SK-N-SH (cell line): ENCODE measurements around the gene DENND2A. TPM values are rescaled to one million over a fixed set of nuclear protein-coding genes. Genes with fewer than 3 reads are reported as not detected.

ENCODE experiments used
- CTCF ChIA-PET: fragments of 300-600, 350-600 bp; formaldehyde crosslinking; extraction: SDS; loops from one replicate; lab custom pipeline; 2021; lab: Yijun Ruan, JAX
- POLR2A ChIA-PET: fragments of 350-600 bp; sonication (Branson Sonifier 250); formaldehyde crosslinking; extraction: SDS; loops from one replicate; lab custom pipeline; 2020; ENCODE audit warnings: antibody characterized with exemption, inconsistent platforms; lab: Yijun Ruan, JAX
- DNase-seq: peaks from one replicate; pipeline ENCODE4 v3.0.0; 2012
- H2AFZ ChIP-seq: fragments of 200-600 bp; sonication (generic); 2 replicates; pipeline ENCODE4 v1.8.1; 2016; ENCODE audit warnings: antibody characterized with exemption, mild to moderate bottlenecking, low read depth
- H3F3A ChIP-seq: fragments of 200-600 bp; sonication (generic); replicated peaks from 2 replicates; pipeline ENCODE3; 2016; ENCODE audit warnings: antibody characterized with exemption, mild to moderate bottlenecking; ENCODE audit not compliant: insufficient read depth
- H3K27ac ChIP-seq, 2 experiments: fragments of 200-500 bp in 1 of 2; fragments of 200-600 bp in 1 of 2; sonication (Bioruptor generic) in 1 of 2; sonication (generic), shearing (Covaris generic) in 1 of 2; 2 replicates each; pipeline versions ENCODE4 v1.5.1 to v1.6.1; 2014 to 2016; ENCODE audit warnings: low read depth in 2 of 2, inconsistent platforms in 1 of 2, low read length in 1 of 2, mild to moderate bottlenecking in 1 of 2, mixed read lengths in 1 of 2
- H3K27me3 ChIP-seq: fragments of 200-600 bp; sonication (generic), shearing (Covaris generic); 2 replicates; pipeline ENCODE4 v1.6.1; 2016; ENCODE audit warnings: mixed run types; ENCODE audit not compliant: insufficient read depth
- H3K36me3 ChIP-seq, 2 experiments: fragments of 200-500 bp in 1 of 2; fragments of 200-600 bp in 1 of 2; sonication (Bioruptor generic) in 1 of 2; sonication (generic) in 1 of 2; replicated peaks in 1 of 2; 2 replicates each; pipeline versions ENCODE3 to v1.5.1; 2014 to 2016; ENCODE audit warnings: low read length in 1 of 2, mild to moderate bottlenecking in 1 of 2; ENCODE audit not compliant: insufficient read depth in 2 of 2, control insufficient read depth in 1 of 2
- H3K4me1 ChIP-seq, 2 experiments: fragments of 200-500 bp in 1 of 2; fragments of 200-600 bp in 1 of 2; sonication (Bioruptor generic) in 1 of 2; sonication (generic), shearing (Covaris generic) in 1 of 2; 2 replicates each; pipeline versions ENCODE4 v1.5.1 to v1.6.1; 2014 to 2016; ENCODE audit warnings: low read depth in 1 of 2, low read length in 1 of 2, mixed run types in 1 of 2; ENCODE audit not compliant: insufficient read depth in 2 of 2, control insufficient read depth in 1 of 2
- H3K4me2 ChIP-seq: fragments of 200-600 bp; sonication (generic), shearing (Covaris generic); 2 replicates; pipeline ENCODE4 v1.6.1; 2017; ENCODE audit warnings: mixed run types
- H3K4me3 ChIP-seq, 2 experiments: fragments of 200-500 bp in 1 of 2; fragments of 200-600 bp in 1 of 2; sonication (Bioruptor generic) in 1 of 2; sonication (generic), shearing (Covaris generic) in 1 of 2; 2 replicates each; pipeline versions ENCODE4 v1.5.1 to v1.8.1; 2014 to 2016; ENCODE audit warnings: low read depth in 2 of 2, inconsistent platforms in 1 of 2, low read length in 1 of 2, mild to moderate bottlenecking in 1 of 2, mixed read lengths in 1 of 2, moderate library complexity in 1 of 2
- H3K79me2 ChIP-seq: fragments of 200-600 bp; sonication (generic); 2 replicates; pipeline ENCODE4 v1.8.1; 2017; ENCODE audit warnings: mild to moderate bottlenecking; ENCODE audit not compliant: insufficient read depth
- H3K9ac ChIP-seq: fragments of 200-600 bp; sonication (generic); 2 replicates; pipeline ENCODE4 v1.6.1; 2017; ENCODE audit warnings: mixed run types
- H3K9me2 ChIP-seq: fragments of 200-600 bp; sonication (generic); 2 replicates; pipeline ENCODE4 v1.6.1; 2017; ENCODE audit warnings: mixed run types
- H3K9me3 ChIP-seq: fragments of 200-600 bp; sonication (generic); 2 replicates; pipeline ENCODE4 v1.6.1; 2017; ENCODE audit warnings: mixed run types, mild to moderate bottlenecking, moderate library complexity
- H4K20me1 ChIP-seq: fragments of 200-600 bp; sonication (generic); 2 replicates; pipeline ENCODE4 v1.6.1; 2017; ENCODE audit warnings: mild to moderate bottlenecking, mixed run types; ENCODE audit not compliant: insufficient read depth
- CHD2 ChIP-seq: fragments of 150-350 bp; IDR thresholded peaks from 2 replicates; pipeline ENCODE4 v1.6.1; 2018; ENCODE audit warnings: low read length; ENCODE audit not compliant: partially characterized antibody
- ELF1 ChIP-seq: IDR thresholded peaks from 2 replicates; pipeline ENCODE4 v1.4.0; 2012
- FOXJ3 ChIP-seq: sonication (generic); formaldehyde crosslinking; IDR thresholded peaks from 2 replicates; pipeline ENCODE4 v1.5.1; 2020; ENCODE audit warnings: mild to moderate bottlenecking, missing genetic modification reagents
- FOXM1 ChIP-seq: IDR thresholded peaks from 2 replicates; pipeline ENCODE4 v1.4.0; 2012; ENCODE audit warnings: low read depth, mild to moderate bottlenecking
- IRF3 ChIP-seq: fragments of 150-350 bp; IDR thresholded peaks from 2 replicates; pipeline ENCODE4 v1.6.1; 2016; ENCODE audit warnings: mild to moderate bottlenecking, low read depth, low read length
- MAX ChIP-seq: IDR thresholded peaks from 2 replicates; pipeline ENCODE4 v1.4.0; 2012; ENCODE audit warnings: low read depth
- MEF2A ChIP-seq: IDR thresholded peaks from 2 replicates; pipeline ENCODE4 v1.4.0; 2012; ENCODE audit warnings: low read depth, borderline replicate concordance
- NFIC ChIP-seq: IDR thresholded peaks from 2 replicates; pipeline ENCODE4 v1.4.0; 2012; ENCODE audit warnings: borderline replicate concordance
- PBX3 ChIP-seq: IDR thresholded peaks from 2 replicates; pipeline ENCODE4; 2012
- RAD21 ChIP-seq: IDR thresholded peaks from 2 replicates; pipeline ENCODE4 v1.6.1; 2012; ENCODE audit warnings: mild to moderate bottlenecking, low read length
- RXRA ChIP-seq: IDR thresholded peaks from 2 replicates; pipeline ENCODE4 v1.4.0; 2012; ENCODE audit warnings: low read depth, mild to moderate bottlenecking, borderline replicate concordance
- SIN3A ChIP-seq: IDR thresholded peaks from 2 replicates; pipeline ENCODE4 v1.6.1; 2012; ENCODE audit warnings: low read depth, mild to moderate bottlenecking, low read length, moderate library complexity, borderline replicate concordance
- USF2 ChIP-seq: fragments of 150-350 bp; IDR thresholded peaks from 2 replicates; pipeline ENCODE4 v1.6.1; 2017; ENCODE audit warnings: antibody characterized with exemption, low read length, low read depth, borderline replicate concordance
- YY1 ChIP-seq: IDR thresholded peaks from 2 replicates; pipeline ENCODE4 v1.4.0; 2012; ENCODE audit warnings: low read depth, mild to moderate bottlenecking
- ZBTB33 ChIP-seq: IDR thresholded peaks from 2 replicates; pipeline ENCODE4 v1.4.0; 2012; ENCODE audit warnings: low read depth, borderline replicate concordance
- WGBS: methylation state at CpG from one replicate; pipeline ENCODE4 v1.1.6; 2017; ENCODE audit warnings: low lambda C conversion rate; 5-methylcytosine and 5-hydroxymethylcytosine counted together
- polyA plus RNA-seq, 3 experiments: library from polyadenylated mRNA; depleted of rRNA; stranded (reverse); fragments of >200 nt; gene quantifications; 2 replicates each; pipeline ENCODE4 v1.2.3, GENCODE V29; 2012

DENND2A gene
- polyA plus RNA-seq, 1 of the 3 experiments (the other 2 are of a cell fraction) = 3.5 TPM

GRCh38 chr7:140681766-140682165 lies 41.2 kb upstream of the DENND2A start:
- Histone ChIP-seq H4K20me1 (no peaks in the 10 kb centered on the region), H3K4me2 (no peak overlapping the region), H3K9me2 (no peaks in the 10 kb centered on the region), H3K9ac (no peak overlapping the region)
- no peak for DNase-seq
- POLR2A ChIA-PET = no interaction called here
- TF ChIP-seq FOXM1 (no peak), PBX3 (no peak), USF2 (no peak), ELF1 (no peak), SIN3A (no peak), MAX (no peak), RAD21 (no peak), FOXJ3 (CRISPR knock-in tag) (no peak), ZBTB33 (no peak), CHD2 (no peak), RXRA (no peak), YY1 (no peak), MEF2A (no peak), IRF3 (no peak), NFIC (no peak)
- TF ChIP-seq, all 33 proteins: peak for 0
- H3K27me3 ChIP-seq = no peaks in the 10 kb centered on the region
- H3K79me2 ChIP-seq = no peaks in the 10 kb centered on the region
- no peaks in the 10 kb centered on the region for H3K4me1 ChIP-seq
- 93% methylated on average over 3 of the region's 3 CpGs for WGBS
- H3K4me3 ChIP-seq = no peak overlapping the region
- H3K36me3 ChIP-seq = peaks cover 0 to 10% of the 10 kb centered on the region in 2 experiments
- H2AFZ ChIP-seq = no peak overlapping the region
- no peaks in the 10 kb centered on the region for H3K9me3 ChIP-seq
- H3F3A ChIP-seq = no peaks in the 10 kb centered on the region
- CTCF ChIA-PET = no interaction called here
- H3K27ac ChIP-seq = no peak overlapping the region
